Endothelial cell of umbilical vein (primary cell): ENCODE data around the gene PFKFB4. TPM values are rescaled to one million over a fixed set of nuclear protein-coding genes. Genes with fewer than 3 reads are reported as not detected.

Source experiments
- BruUV-seq: library from RNA; stranded (reverse); fragments of 400-500 nt; replicated peaks from 2 replicates; lab custom pipeline; 2021; lab: Mats Ljungman, UMichigan
- CTCF ChIA-PET: fragments of 300-600, 350-600 bp; sonication (Branson Sonifier 250); formaldehyde crosslinking; loops from one replicate; lab custom pipeline; 2021; ENCODE audit warnings: antibody characterized with exemption, inconsistent platforms; lab: Charles Lee
- POLR2A ChIA-PET: fragments of 300-600, 350-600 bp; sonication (Branson Sonifier 250); formaldehyde crosslinking; loops from one replicate; lab custom pipeline; 2021; ENCODE audit warnings: antibody characterized with exemption, inconsistent platforms; lab: Charles Lee
- DNase-seq: peaks from one replicate; pipeline ENCODE4 v3.0.0-alpha.2; 2011; ENCODE audit warnings: low read depth, low spot score
- FAIRE-seq: peaks from 2 replicates; lab custom pipeline; 2011; peaks lifted over from hg19 to GRCh38; lab: Jason Lieb, UNC
- H2AFZ ChIP-seq: 2 replicates; pipeline ENCODE4 v1.6.0; 2012; ENCODE audit warnings: low read depth, low read length, control low read depth, inconsistent platforms
- H3K27ac ChIP-seq: 2 replicates; pipeline ENCODE4 v1.5.1; 2011; ENCODE audit warnings: low read depth, mild to moderate bottlenecking, control low read depth, low read length, moderate library complexity; ENCODE audit not compliant: insufficient read depth
- H3K27me3 ChIP-seq, 2 experiments: 2 replicates each; pipeline versions ENCODE4 v1.6.0 to v1.6.1; 2011; ENCODE audit warnings: low read length in 2 of 2, mixed read lengths in 1 of 2; ENCODE audit not compliant: control insufficient read depth in 2 of 2, insufficient read depth in 2 of 2
- H3K36me3 ChIP-seq, 2 experiments: 2 replicates in 1 of 2; 3 replicates in 1 of 2; pipeline ENCODE4 v1.5.1; 2011; ENCODE audit warnings: low read length in 2 of 2, mild to moderate bottlenecking in 1 of 2, moderate library complexity in 1 of 2; ENCODE audit not compliant: control insufficient read depth in 2 of 2, insufficient read depth in 2 of 2; ENCODE audit errors: extremely low read depth in 1 of 2
- H3K4me1 ChIP-seq: 3 replicates; pipeline ENCODE4 v1.5.1; 2011; ENCODE audit warnings: mild to moderate bottlenecking, low read length; ENCODE audit not compliant: control insufficient read depth, insufficient read depth; ENCODE audit errors: extremely low read depth
- H3K4me2 ChIP-seq: 2 replicates; pipeline ENCODE4 v1.6.1; 2011; ENCODE audit warnings: low read length, control low read depth, mixed read lengths; ENCODE audit not compliant: insufficient read depth
- H3K4me3 ChIP-seq, 3 experiments: fragments of 200-600 bp in 1 of 3; sonication (generic), shearing (Covaris generic) in 1 of 3; replicated peaks in 1 of 3; 2 replicates each; pipeline ENCODE4 v1.5.1; 2011 to 2016; ENCODE audit warnings: control low read depth in 3 of 3, low read length in 3 of 3, mild to moderate bottlenecking in 2 of 3, inconsistent platforms in 1 of 3, low read depth in 1 of 3, moderate library complexity in 1 of 3; ENCODE audit not compliant: insufficient read depth in 1 of 3
- H3K79me2 ChIP-seq: 2 replicates; pipeline ENCODE4 v1.6.0; 2012; ENCODE audit warnings: low read length, inconsistent platforms; ENCODE audit not compliant: control insufficient read depth, insufficient read depth
- H3K9ac ChIP-seq: replicated peaks from 2 replicates; pipeline ENCODE3; 2011; ENCODE audit warnings: low read length, control low read depth; ENCODE audit not compliant: insufficient read depth; ENCODE audit errors: extremely low read depth
- H3K9me1 ChIP-seq: replicated peaks from 3 replicates; pipeline ENCODE4 v1.6.0; 2011; ENCODE audit warnings: mild to moderate bottlenecking, low read length; ENCODE audit not compliant: control insufficient read depth, insufficient read depth; ENCODE audit errors: extremely low read depth
- H3K9me3 ChIP-seq: replicated peaks from 2 replicates; pipeline ENCODE4 v1.5.1; 2012; ENCODE audit warnings: low read length, inconsistent platforms; ENCODE audit not compliant: control insufficient read depth, insufficient read depth
- H4K20me1 ChIP-seq: replicated peaks from 2 replicates; pipeline ENCODE3; 2011; ENCODE audit warnings: mild to moderate bottlenecking, low read length; ENCODE audit not compliant: control insufficient read depth, insufficient read depth; ENCODE audit errors: extremely low read depth
- CTCF ChIP-seq, 2 donors: IDR thresholded peaks; 1 replicate in 1 of 2; 2 replicates in 1 of 2; pipeline ENCODE4 v1.5.1; 2011; ENCODE audit warnings: low read length in 2 of 2, mild to moderate bottlenecking in 2 of 2, moderate library complexity in 2 of 2, control low read depth in 1 of 2, inconsistent platforms in 1 of 2, low read depth in 1 of 2; ENCODE audit not compliant: insufficient read depth in 1 of 2; ENCODE audit errors: extremely low read depth in 1 of 2
- EZH2 ChIP-seq: IDR thresholded peaks from 2 replicates; pipeline ENCODE4 v1.6.1; 2012; ENCODE audit warnings: borderline replicate concordance, low read depth, mild to moderate bottlenecking, moderate library complexity, low read length, inconsistent platforms; ENCODE audit not compliant: severe bottlenecking
- FOS ChIP-seq: IDR thresholded peaks from 2 replicates; pipeline ENCODE4 v1.6.1; 2011; ENCODE audit warnings: mild to moderate bottlenecking, low read length, moderate library complexity, borderline replicate concordance; ENCODE audit not compliant: insufficient read depth
- GATA2 ChIP-seq: IDR thresholded peaks from 2 replicates; pipeline ENCODE4 v1.7.0; 2011; ENCODE audit warnings: low read depth, mild to moderate bottlenecking, moderate library complexity, mixed read lengths, low read length; ENCODE audit not compliant: insufficient read length, insufficient read depth
- JUN ChIP-seq: IDR thresholded peaks from 2 replicates; pipeline ENCODE4 v1.6.1; 2011; ENCODE audit warnings: borderline replicate concordance, low read depth; ENCODE audit not compliant: insufficient read length, insufficient read depth
- MAX ChIP-seq: IDR thresholded peaks from 2 replicates; pipeline ENCODE4 v1.6.1; 2011; ENCODE audit not compliant: insufficient read depth, insufficient read length
- MYC ChIP-seq: IDR thresholded peaks from one replicate; pipeline ENCODE4 v1.6.1; 2011; ENCODE audit warnings: mild to moderate bottlenecking, low read depth, low read length
- POLR2A ChIP-seq: IDR thresholded peaks from 2 replicates; pipeline ENCODE4 v1.6.1; 2012; ENCODE audit warnings: low read depth, mild to moderate bottlenecking, control low read depth, low read length
- POLR2AphosphoS5 ChIP-seq: IDR thresholded peaks from 2 replicates; pipeline ENCODE4 v1.6.1; 2012; ENCODE audit warnings: low read depth, mild to moderate bottlenecking, control low read depth, low read length, moderate library complexity; ENCODE audit not compliant: insufficient read depth
- dilution Hi-C: fragments of 300-500 bp; cut with MboI; formaldehyde crosslinking; loops from one replicate; pipeline ENCODE4 v1.15.0; 2019; ENCODE audit warnings: low sequenced_read_pairs; ENCODE audit not compliant: extremely low pct_ligation_motif_present
- intact Hi-C: fragments of 100-400 bp; cut with micrococcal nuclease; formaldehyde crosslinking; loops from one replicate; pipeline ENCODE4 v1.10.0; 2022
- polyA plus RNA-seq, 4 experiments: library from polyadenylated mRNA; depleted of rRNA in 3 of 4; stranded (reverse) in 3 of 4; unstranded in 1 of 4; fragments of >200 nt; gene quantifications; 2 replicates each; pipeline versions ENCODE4 v1.2.1 to v1.2.3, GENCODE V29; 2011 to 2012; ENCODE audit warnings: missing spikeins in 1 of 4
- total RNA-seq: library from RNA; stranded (reverse); gene quantifications from 2 replicates; pipeline ENCODE4 v1.2.3, GENCODE V29; 2021

PFKFB4 gene
- total and polyA plus RNA-seq, 2 donors (not counting 3 experiments of a cell fraction or from before 2014, with no cell fraction given): 4.0 to 4.2 TPM

- ChIA-PET CTCF (no interaction called here), POLR2A (no interaction called here)
- no peaks in the 10 kb centered on the region for H3K9me1 ChIP-seq
- intact Hi-C loops (no loop called here), dilution Hi-C loops (no loop called here)
- H2AFZ ChIP-seq: no peak overlapping the region
- no peak overlapping the region for H3K4me2 ChIP-seq
- no peak overlapping the region for H3K9ac ChIP-seq
- no peak overlapping the region for H3K4me3 ChIP-seq
- FAIRE-seq (no peak), DNase-seq (no peak)
- H3K4me1 ChIP-seq: peaks cover 10% of the 10 kb centered on the region
- no peaks in the 10 kb centered on the region for H3K9me3 ChIP-seq
- H3K36me3 ChIP-seq: peaks cover 0 to 12% of the 10 kb centered on the region in 2 experiments
- no peak overlapping the region for H3K27ac ChIP-seq
- H4K20me1 ChIP-seq: no peaks in the 10 kb centered on the region
- H3K79me2 ChIP-seq: peaks cover 24% of the 10 kb centered on the region
- TF ChIP-seq MAX (no peak), CTCF (IDR thresholded peaks at IDR 0.05; ENCODE audit: extremely low read depth in 1 of 2, insufficient read depth in 1 of 2, low read depth in 1 of 2, low read length in 2 of 2) (no peak), POLR2A (no peak), MYC (no peak), FOS (no peak), JUN (no peak), EZH2 (no peak), POLR2AphosphoS5 (no peak), GATA2 (no peak)
- BruUV-seq: no TSS peak
- no peaks in the 10 kb centered on the region for H3K27me3 ChIP-seq
These were observed 81.4 kb downstream of the PFKFB4 start for GRCh38 chr3:48475188-48475587.
